Bronchial epithelial cell (primary cell): ENCODE data around the gene YIF1A. TPM values are rescaled to one million over a fixed set of nuclear protein-coding genes. Genes with fewer than 3 reads are reported as not detected.

ENCODE experiments used
- DNase-seq: peaks from one replicate; pipeline ENCODE4 v3.0.0-alpha.2; 2010; ENCODE audit warnings: low read depth
- FAIRE-seq: peaks from 2 replicates; lab custom pipeline; 2011; peaks lifted over from hg19 to GRCh38; lab: Jason Lieb, UNC
- H3K27me3 ChIP-seq: 2 replicates; pipeline ENCODE4 v1.5.1; 2011; ENCODE audit warnings: low read length; ENCODE audit not compliant: control insufficient read depth, insufficient read depth
- H3K36me3 ChIP-seq: 2 replicates; pipeline ENCODE4 v1.5.1; 2011; ENCODE audit warnings: low read length; ENCODE audit not compliant: control insufficient read depth, insufficient read depth
- H3K4me3 ChIP-seq: 2 replicates; pipeline ENCODE4 v1.5.1; 2011; ENCODE audit warnings: mild to moderate bottlenecking, low read depth, low read length, control low read depth
- total RNA-seq: library from RNA; depleted of rRNA; stranded (reverse); fragments of >200 nt; gene quantifications from 2 replicates; pipeline ENCODE4 v1.2.1, GENCODE V29; 2014
- TF ChIP-seq, protein P1 (sequence below): IDR thresholded peaks from 2 replicates; pipeline ENCODE4 v1.5.1; 2011; ENCODE audit warnings: mild to moderate bottlenecking, moderate library complexity, low read length, control low read depth, inconsistent platforms; ENCODE audit not compliant: insufficient read depth, severe bottlenecking

The YIF1A gene
- total RNA-seq, 1 donor from 2014 or later = 231 TPM

- H3K36me3 ChIP-seq = peaks cover under 1% of the 10 kb centered on the region
- DNase-seq (no peak), FAIRE-seq (no peak)
- H3K27me3 ChIP-seq = no peaks in the 10 kb centered on the region
- no peak overlapping the region for H3K4me3 ChIP-seq
- TF ChIP-seq, protein P1, sequence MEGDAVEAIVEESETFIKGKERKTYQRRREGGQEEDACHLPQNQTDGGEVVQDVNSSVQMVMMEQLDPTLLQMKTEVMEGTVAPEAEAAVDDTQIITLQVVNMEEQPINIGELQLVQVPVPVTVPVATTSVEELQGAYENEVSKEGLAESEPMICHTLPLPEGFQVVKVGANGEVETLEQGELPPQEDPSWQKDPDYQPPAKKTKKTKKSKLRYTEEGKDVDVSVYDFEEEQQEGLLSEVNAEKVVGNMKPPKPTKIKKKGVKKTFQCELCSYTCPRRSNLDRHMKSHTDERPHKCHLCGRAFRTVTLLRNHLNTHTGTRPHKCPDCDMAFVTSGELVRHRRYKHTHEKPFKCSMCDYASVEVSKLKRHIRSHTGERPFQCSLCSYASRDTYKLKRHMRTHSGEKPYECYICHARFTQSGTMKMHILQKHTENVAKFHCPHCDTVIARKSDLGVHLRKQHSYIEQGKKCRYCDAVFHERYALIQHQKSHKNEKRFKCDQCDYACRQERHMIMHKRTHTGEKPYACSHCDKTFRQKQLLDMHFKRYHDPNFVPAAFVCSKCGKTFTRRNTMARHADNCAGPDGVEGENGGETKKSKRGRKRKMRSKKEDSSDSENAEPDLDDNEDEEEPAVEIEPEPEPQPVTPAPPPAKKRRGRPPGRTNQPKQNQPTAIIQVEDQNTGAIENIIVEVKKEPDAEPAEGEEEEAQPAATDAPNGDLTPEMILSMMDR = no peak
These were observed 37.5 kb upstream of the YIF1A start for GRCh38 chr11:66326261-66327111.

DNA sequence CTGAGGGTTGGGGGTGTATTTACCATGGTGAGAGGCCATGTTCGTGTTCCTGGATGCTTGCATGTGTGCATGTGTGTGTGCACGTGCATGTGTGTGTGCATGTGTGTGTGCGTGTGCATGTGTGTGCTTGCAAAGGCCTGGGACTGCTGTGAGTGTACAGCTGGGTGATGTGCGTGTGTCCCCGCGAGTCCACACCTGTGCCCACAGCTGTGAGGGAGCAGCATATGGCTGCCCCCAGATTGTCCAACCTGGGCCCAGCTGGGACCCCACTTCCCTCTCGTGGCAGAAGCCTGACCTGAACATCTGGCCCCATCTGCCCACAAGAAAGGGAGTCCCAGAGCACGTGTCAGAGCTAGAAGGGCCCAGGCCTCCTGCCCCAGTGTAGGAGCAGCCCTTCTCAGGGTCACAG is 36.3 kb upstream of the YIF1A start:
- H3K27me3 ChIP-seq = no peaks in the 10 kb centered on the region
- FAIRE-seq = peak; percentile 91
- TF ChIP-seq, protein P1 = no peak
- DNase-seq = no peak
- H3K36me3 ChIP-seq = no peaks in the 10 kb centered on the region
- no peak overlapping the region for H3K4me3 ChIP-seq

- TF ChIP-seq, protein P1 = no peak
- Histone ChIP-seq H3K4me3 (no peak overlapping the region), H3K27me3 (no peaks in the 10 kb centered on the region), H3K36me3 (no peaks in the 10 kb centered on the region)
- FAIRE-seq = no peak
- DNase-seq = no peak
These were observed 35.7 kb upstream of the YIF1A start for GRCh38 chr11:66324664-66325063.

- DNase-seq = no peak
- TF ChIP-seq, protein P1 = no peak
- H3K36me3 ChIP-seq = no peaks in the 10 kb centered on the region
- no peak overlapping the region for H3K4me3 ChIP-seq
- no peaks in the 10 kb centered on the region for H3K27me3 ChIP-seq
- no peak for FAIRE-seq
These were observed 34.7 kb upstream of the YIF1A start for GRCh38 chr11:66323684-66324083.

DNA sequence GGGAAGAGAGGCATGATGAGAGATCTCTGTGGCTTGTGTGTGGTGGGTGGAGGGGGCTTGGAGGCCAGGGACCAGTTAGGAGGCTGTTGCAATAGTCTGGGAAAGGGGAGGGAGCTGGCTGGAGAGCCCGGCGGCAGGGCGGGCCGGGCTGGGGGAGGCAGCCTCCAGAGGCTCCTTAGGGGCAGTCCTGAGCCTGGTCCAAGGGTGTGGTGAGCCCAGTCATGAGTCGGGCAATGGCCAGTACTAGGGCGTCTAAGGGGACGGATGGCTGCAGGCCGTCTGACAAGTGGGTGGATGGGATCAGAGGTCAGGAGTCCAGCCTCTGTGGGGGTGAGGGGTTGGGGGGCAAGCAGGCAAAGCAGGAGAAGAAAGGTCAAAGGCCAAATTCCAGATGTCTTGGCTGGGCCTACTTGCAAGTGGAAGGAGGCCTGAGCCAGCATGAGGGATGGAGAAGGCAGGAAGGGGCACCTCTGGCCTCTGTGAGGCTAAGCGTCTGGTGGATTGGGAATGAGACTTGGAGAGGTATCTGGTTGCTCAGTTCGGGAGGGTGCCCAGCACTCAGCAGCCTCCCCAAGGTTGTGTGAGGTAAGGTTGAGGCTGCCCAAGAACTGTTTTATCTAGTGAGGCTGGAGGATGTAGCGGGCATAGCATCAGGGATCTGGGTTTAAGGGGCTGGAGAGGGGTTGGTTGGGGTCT is 33.9 kb upstream of the YIF1A start:
- Histone ChIP-seq H3K4me3 (no peak overlapping the region), H3K27me3 (no peaks in the 10 kb centered on the region), H3K36me3 (no peaks in the 10 kb centered on the region)
- no peak for FAIRE-seq
- DNase-seq = no peak
- TF ChIP-seq, protein P1 = no peak
